GM12891 (cell line): ENCODE data around the gene TSHZ2.
"Not testable (repeated sequence)": the region's sequence is repeated elsewhere in the genome, so short reads cannot be mapped to it uniquely, and the experiment has no call there.

ENCODE experiments used
- DNase-seq: peaks from one replicate; pipeline ENCODE4 v3.0.0; 2011; ENCODE audit warnings: low spot score; ENCODE audit not compliant: insufficient read length
- FAIRE-seq: peaks from 2 replicates; lab custom pipeline; 2011; peaks lifted over from hg19 to GRCh38; lab: Jason Lieb, UNC
- PAX5 ChIP-seq: IDR thresholded peaks from 2 replicates; pipeline ENCODE4 v1.6.1; 2011; ENCODE audit warnings: low read length, moderate library complexity, mild to moderate bottlenecking; ENCODE audit not compliant: insufficient read depth, severe bottlenecking
- POLR2A ChIP-seq: IDR thresholded peaks from 2 replicates; pipeline ENCODE4 v1.6.1; 2011; ENCODE audit warnings: low read depth, low read length, control low read depth
- POLR2AphosphoS5 ChIP-seq: IDR thresholded peaks from 2 replicates; pipeline ENCODE4 v1.6.1; 2011; ENCODE audit warnings: low read depth, low read length, control low read depth
- POU2F2 ChIP-seq: IDR thresholded peaks from 2 replicates; pipeline ENCODE4 v1.6.1; 2011; ENCODE audit warnings: low read depth, mild to moderate bottlenecking, control low read depth, low read length, moderate library complexity
- SPI1 ChIP-seq: IDR thresholded peaks from 2 replicates; pipeline ENCODE4 v1.6.1; 2011; ENCODE audit warnings: low read depth, low read length, control low read depth
- TAF1 ChIP-seq: IDR thresholded peaks from 2 replicates; pipeline ENCODE4 v1.6.1; 2011; ENCODE audit warnings: low read depth, low read length, control low read depth

The TSHZ2 gene

GRCh38 chr20:53453076-53453475 lies 480.9 kb downstream of the TSHZ2 start:
- FAIRE-seq: no peak
- TF ChIP-seq PAX5 (no peak), POU2F2 (no peak), SPI1 (no peak), POLR2A (no peak), POLR2AphosphoS5 (no peak), TAF1 (no peak)
- DNase-seq: no peak

DNA sequence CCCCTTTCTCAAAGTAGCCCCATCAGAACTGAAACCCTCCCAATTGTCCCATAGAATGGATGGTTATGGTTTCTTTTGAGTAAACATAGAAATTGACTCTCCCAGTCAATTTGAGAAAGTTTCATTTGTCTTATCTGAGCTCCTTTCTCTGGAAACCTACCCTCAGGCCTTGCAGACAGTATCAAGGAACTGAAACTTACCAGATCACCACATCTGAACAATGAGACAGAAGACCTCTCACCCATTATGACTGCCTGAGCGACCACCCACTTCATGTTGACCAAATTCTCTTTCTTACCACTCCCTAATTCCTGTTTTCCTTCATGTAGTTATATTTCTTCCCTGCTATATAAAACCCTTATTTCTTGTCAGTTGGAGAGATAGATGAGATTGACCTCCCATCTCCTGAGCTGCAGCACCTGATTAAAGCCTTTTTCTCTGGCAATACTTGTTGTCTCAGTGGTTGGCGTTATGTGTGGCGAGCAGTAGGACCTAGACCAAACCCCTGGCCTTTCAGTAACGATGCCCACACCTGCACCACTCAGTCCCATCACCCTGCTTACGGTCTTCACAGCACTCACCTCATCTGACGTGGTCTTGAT lies 482.6 kb downstream of the TSHZ2 start:
- DNase-seq (no peak), FAIRE-seq (no peak)

GRCh38 chr20:53463101-53463972 lies 491.2 kb downstream of the TSHZ2 start:
- DNase-seq (no peak), FAIRE-seq (no peak)
- no peak for TF ChIP-seq PAX5
- TF ChIP-seq SPI1: no peak
- no peak for TF ChIP-seq POLR2AphosphoS5
- TF ChIP-seq POU2F2: no peak
- no peak for TF ChIP-seq POLR2A
- TF ChIP-seq TAF1: no peak

More for the DNA sequence above, 482.6 kb downstream of the TSHZ2 start:
- TF ChIP-seq SPI1 (peak; percentile 81), PAX5 (no peak)

DNA sequence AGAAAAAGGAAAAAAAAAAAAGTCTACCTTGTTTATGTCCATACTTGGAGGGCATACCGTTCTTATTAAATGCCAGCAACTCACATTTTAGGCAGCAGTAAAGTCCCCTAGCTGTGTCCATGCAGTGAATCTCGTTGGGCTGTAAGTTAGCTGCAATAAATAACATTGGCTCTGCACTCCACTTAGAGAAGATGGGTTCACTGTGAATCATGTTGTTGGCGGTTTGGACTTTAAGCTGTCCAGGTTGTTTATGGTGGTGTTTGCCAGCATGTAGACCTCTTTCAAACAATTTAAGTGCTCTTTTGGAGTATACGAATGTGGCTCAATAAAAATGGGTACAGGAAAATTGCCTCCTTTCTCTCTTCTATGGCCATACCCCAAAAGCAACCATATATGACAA lies 494.1 kb downstream of the TSHZ2 start:
- DNase-seq: no peak
- no peak for FAIRE-seq
- TF ChIP-seq POLR2A (no peak), PAX5 (no peak), TAF1 (no peak), POU2F2 (no peak), POLR2AphosphoS5 (no peak), SPI1 (no peak)

GRCh38 chr20:53468587-53468986 lies 496.4 kb downstream of the TSHZ2 start:
- no peak for DNase-seq
- FAIRE-seq: no peak
- TF ChIP-seq SPI1: peak; percentile 48; the same call in 1 of the 2 replicates
- no peak for TF ChIP-seq POU2F2
- TF ChIP-seq TAF1: no peak
- TF ChIP-seq POLR2A: no peak

DNA sequence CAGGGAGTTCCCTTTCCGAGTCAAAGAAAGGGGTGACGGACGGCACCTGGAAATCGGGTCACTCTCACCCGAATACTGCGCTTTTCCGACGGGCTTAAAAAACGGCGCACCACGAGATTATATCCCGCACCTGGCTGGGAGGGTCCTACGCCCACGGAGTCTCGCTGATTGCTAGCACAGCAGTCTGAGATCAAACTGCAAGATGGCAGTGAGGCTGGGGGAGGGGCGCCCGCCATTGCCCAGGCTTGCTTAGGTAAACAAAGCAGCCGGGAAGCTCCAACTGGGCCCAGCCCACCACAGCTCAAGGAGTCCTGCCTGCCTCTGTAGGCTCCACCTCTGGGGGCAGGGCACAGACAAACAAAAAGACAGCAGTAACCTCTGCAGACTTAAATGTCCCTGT lies 500.7 kb downstream of the TSHZ2 start:
- FAIRE-seq, DNase-seq: not testable (repeated sequence)

GRCh38 chr20:53480913-53481312 lies 508.8 kb downstream of the TSHZ2 start:
- FAIRE-seq (no peak), DNase-seq (no peak)
- TF ChIP-seq SPI1 (peak; percentile 46; the same call in 1 of the 2 replicates), PAX5 (no peak), POLR2A (no peak), POU2F2 (no peak)

- TF ChIP-seq TAF1: no peak
- no peak for TF ChIP-seq SPI1
- TF ChIP-seq PAX5: no peak
- TF ChIP-seq POLR2A: no peak
- TF ChIP-seq POLR2AphosphoS5: no peak
- no peak for DNase-seq
- no peak for FAIRE-seq
These were observed 515.5 kb downstream of the TSHZ2 start for GRCh38 chr20:53487461-53488200.

GRCh38 chr20:53488775-53489272 lies 516.7 kb downstream of the TSHZ2 start:
- TF ChIP-seq POLR2AphosphoS5: no peak
- TF ChIP-seq SPI1: no peak
- no peak for TF ChIP-seq POLR2A
- TF ChIP-seq TAF1: no peak
- no peak for TF ChIP-seq POU2F2
- TF ChIP-seq PAX5: no peak
- FAIRE-seq (no peak), DNase-seq (no peak)

GRCh38 chr20:53489528-53489927 lies 517.4 kb downstream of the TSHZ2 start:
- FAIRE-seq: no peak
- DNase-seq: no peak
- no peak for TF ChIP-seq PAX5
- TF ChIP-seq TAF1: no peak
- no peak for TF ChIP-seq POLR2AphosphoS5
- no peak for TF ChIP-seq POU2F2

GRCh38 chr20:53490620-53491019 lies 518.5 kb downstream of the TSHZ2 start:
- no peak for TF ChIP-seq PAX5
- no peak for TF ChIP-seq POU2F2
- no peak for TF ChIP-seq POLR2AphosphoS5
- TF ChIP-seq SPI1: no peak
- no peak for TF ChIP-seq TAF1
- no peak for TF ChIP-seq POLR2A
- FAIRE-seq: no peak
- no peak for DNase-seq
